HG02763 (cell line): ENCODE results near the gene STRN4.
"Not testable (repeated sequence)": the region's sequence is repeated elsewhere in the genome, so short reads cannot be mapped to it uniquely, and the experiment has no call there.

Experiments used
- ATAC-seq: cut with Tn5 transposase; IDR thresholded peaks from one replicate; pipeline ENCODE4 v1.9.1; 2021; ENCODE audit warnings: mild to moderate bottlenecking, moderate library complexity; ENCODE audit not compliant: unreplicated experiment

STRN4 gene

GRCh38 chr19:46715620-46715974 is 30.7 kb downstream of the STRN4 start:
- no peak for ATAC-seq

GRCh38 chr19:46714444-46715106 is 31.7 kb downstream of the STRN4 start:
- no peak for ATAC-seq

DNA sequence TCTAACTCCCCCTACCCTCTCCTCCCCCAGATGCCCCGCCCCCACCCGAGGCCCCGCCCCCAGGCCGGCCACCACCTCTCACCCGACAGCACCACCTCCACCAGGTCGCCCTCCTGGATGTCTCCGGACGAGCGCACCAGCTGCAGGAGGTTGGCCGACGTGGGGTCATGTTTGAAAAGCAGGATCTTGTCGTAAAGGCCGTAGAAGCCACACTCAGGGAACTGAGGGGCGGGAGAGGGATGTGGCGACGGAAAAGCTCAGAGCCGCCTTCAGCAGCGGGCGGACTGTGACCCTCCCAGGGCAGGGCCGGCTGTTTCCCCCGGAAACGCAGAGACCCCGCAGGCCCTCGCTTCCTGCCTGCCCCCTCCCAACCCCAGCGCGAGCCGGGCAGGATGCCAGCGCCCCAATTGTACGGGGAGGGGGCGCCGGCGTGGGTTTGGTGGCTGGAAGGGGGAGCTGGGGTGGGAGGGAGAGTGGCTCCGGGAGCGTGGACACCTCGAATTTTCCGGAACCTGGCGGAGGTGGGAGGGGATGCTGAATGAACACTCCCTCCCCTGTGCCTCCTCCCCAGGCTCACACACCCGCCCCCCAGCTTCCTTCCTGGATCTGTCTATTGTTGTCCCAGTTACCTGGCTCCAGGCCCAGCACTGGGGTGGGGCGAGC is 32.3 kb downstream of the STRN4 start:
- no peak for ATAC-seq

- not testable (repeated sequence) for ATAC-seq
Measured at GRCh38 chr19:46712768-46713338, 33.4 kb downstream of the STRN4 start.

GRCh38 chr19:46710687-46711086 is 35.6 kb downstream of the STRN4 start:
- ATAC-seq: no peak

GRCh38 chr19:46704379-46705076 is 41.7 kb downstream of the STRN4 start:
- ATAC-seq: no peak

GRCh38 chr19:46700704-46701103 is 45.5 kb downstream of the STRN4 start:
- ATAC-seq: no peak

- ATAC-seq: no peak
Measured at GRCh38 chr19:46698395-46699321, 47.6 kb downstream of the STRN4 start.

GRCh38 chr19:46697204-46697960 is 48.9 kb downstream of the STRN4 start:
- ATAC-seq: no peak

- ATAC-seq: no peak
Measured at GRCh38 chr19:46696866-46697203, 49.4 kb downstream of the STRN4 start.

GRCh38 chr19:46696052-46696451 is 50.2 kb downstream of the STRN4 start:
- no peak for ATAC-seq

DNA sequence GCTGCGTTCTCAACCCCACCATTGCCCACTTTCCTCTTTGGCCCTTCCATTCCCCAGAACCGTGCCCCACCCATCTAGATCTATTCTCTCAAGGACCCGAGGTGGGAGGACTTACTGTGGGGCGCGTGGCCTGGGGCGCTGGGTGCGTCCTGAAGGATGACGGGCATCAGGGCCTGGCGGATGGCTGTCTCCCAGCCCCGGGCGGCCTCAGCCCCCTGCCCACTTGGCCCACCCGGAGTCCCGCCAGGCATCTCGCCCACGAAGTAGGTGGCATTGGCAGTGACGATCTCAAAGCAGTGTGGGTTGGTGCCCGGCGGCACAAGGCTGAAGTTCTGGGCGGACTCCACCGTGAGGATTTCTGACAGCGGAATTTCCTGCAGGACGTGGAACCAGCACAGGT is 52.5 kb downstream of the STRN4 start:
- ATAC-seq: no peak

GRCh38 chr19:46692918-46693722 is 53.1 kb downstream of the STRN4 start:
- ATAC-seq: no peak

GRCh38 chr19:46691948-46692347 is 54.3 kb downstream of the STRN4 start:
- ATAC-seq: no peak

DNA sequence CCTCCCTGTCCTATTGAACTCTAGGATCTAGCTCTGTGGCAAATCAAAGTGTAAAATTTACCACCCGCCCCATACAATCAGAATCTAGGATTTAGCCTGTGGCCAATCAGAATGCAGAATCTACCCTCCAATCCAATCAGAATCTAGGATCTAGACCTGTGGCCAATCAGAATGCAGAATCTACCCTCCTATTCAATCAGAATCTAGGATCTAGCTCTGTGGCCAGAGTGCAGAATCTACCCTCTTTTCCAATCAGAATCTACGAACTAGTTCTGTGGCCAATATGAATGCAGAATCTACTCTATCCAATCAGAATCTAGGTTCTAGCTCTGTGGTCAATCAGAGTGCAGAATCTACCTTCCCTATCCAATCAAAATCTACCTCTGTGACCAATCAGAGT is 55.1 kb downstream of the STRN4 start:
- no peak for ATAC-seq

DNA sequence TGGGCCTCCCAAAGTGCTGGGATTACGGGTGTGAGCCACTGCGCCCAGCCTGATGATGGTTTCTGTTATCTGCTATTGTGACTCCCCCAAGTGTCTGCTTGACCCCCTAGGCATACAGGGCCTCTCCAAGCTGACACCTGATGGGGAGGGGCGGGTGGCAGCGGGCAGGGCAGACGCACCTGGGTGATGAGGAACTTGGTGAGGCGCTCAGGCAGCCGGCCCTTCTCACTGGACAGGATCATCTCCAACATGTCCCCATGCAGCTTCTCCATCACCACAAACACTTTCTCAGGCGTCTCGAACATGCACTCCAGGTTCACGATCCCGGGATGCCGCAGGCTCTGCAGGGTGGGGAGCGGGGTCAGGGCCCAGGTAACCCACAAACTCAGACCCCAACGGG is 56.9 kb downstream of the STRN4 start:
- no peak for ATAC-seq

DNA sequence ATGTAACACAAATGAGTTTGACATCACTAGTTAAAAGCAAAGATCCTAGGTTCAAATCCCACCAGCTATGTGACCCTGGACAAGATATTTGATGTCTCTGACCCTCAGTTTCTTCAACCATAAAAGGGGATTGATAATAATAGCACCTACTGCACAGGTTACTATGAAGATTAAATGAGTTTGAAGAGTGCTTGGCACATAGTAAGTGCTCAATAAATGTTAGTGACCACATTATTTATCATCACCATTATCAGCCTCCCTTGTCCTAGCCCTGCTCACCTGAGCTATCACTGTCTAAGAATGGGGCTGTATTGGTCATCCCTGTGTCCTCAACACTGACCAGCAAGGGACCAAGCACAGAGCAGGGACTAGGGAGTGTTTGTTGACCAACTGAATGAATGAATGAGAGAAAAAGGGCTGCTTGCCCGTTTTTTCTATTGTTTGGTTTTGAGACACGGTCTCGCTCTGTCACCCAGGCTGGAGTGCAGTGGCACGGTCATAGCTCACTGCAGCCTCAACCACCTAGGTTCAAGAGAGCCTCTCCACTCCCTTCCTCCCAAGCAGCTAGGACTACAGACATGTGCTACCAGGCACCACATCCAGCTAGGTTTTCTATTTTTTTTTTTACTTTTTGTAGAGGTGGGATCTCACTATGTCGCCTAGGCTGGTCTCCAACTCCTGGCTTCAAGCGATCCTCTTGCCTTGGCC is 58.7 kb downstream of the STRN4 start:
- no peak for ATAC-seq

DNA sequence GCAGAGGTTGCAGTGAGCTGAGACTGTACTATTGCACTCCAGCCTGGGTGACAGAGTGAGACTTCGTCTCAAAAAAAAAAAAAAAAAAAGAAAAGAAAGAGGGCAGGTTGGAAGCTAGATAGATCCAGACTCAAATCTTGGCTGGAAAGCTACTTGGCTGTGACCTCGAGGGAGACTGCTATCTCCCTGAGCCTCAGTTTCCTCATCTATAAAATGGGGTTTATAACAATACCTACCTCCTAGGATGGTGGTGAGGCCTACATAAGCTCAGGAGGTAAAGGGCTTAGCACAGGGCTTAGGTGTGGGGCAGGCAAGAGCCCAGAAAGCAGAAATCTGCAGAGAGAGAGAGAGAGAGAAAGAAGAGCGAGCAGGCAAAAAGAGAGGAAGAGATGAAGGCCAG is 61.1 kb downstream of the STRN4 start:
- no peak for ATAC-seq
